ENCODE results near the gene PLCB3.

PLCB3 gene

GRCh38 chr11:64299847-64300648 lies 48.7 kb downstream of the PLCB3 start, which contains the start of gene CATSPERZ:
TSS of gene CATSPERZ (plus strand) at chr11:64300358. CDS start at chr11:64300411, 53 bp downstream.
- TF ChIP-seq CTCF (conservative IDR thresholded peaks at IDR 0.05; ENCODE audit: low read depth, low read length): no peak
- Histone ChIP-seq H3K79me2 (ENCODE audit: insufficient read depth, low read depth) (no peaks in the 10 kb centered on the region), H3K27me3 (ENCODE audit: insufficient read depth, low read depth) (peaks cover 14% of the 10 kb centered on the region), H3K4me1 (ENCODE audit: low read depth, poor library complexity, severe bottlenecking) (peaks cover 24% of the 10 kb centered on the region), H2AFZ (ENCODE audit: low read depth) (peak within 1 kb of the TSS; percentile 3; the same call in 1 of the 2 replicates), H3K4me3 (IDR thresholded peaks at IDR 0.05; ENCODE audit: insufficient read depth, low read depth, low read length) (no peak within 1 kb of the TSS), H3K36me3 (ENCODE audit: insufficient read depth) (no peaks in the 10 kb centered on the region), H4K20me1 (ENCODE audit: insufficient read depth) (no peaks in the 10 kb centered on the region), H3K27ac (no peak within 1 kb of the TSS), H3K9ac (no peak within 1 kb of the TSS), H3K4me2 (peak within 1 kb of the TSS; percentile 42; the same call in 1 of the 2 replicates)

- Histone ChIP-seq H3K27ac (peak overlapping the region; percentile 100), H3K4me3 (IDR thresholded peaks at IDR 0.05; ENCODE audit: insufficient read depth, low read depth, low read length) (no peak overlapping the region)
Measured at GRCh38 chr11:64303109-64304031, 52.0 kb downstream of the PLCB3 start.

GRCh38 chr11:64304032-64304315 lies 52.6 kb downstream of the PLCB3 start:
- no peak overlapping the region for H3K4me3 ChIP-seq (IDR thresholded peaks at IDR 0.05; ENCODE audit: insufficient read depth, low read depth, low read length)
- peak overlapping the region; percentile 77; the same call in 1 of the 2 replicates for H2AFZ ChIP-seq (ENCODE audit: low read depth)
- H4K20me1 ChIP-seq (ENCODE audit: insufficient read depth): no peaks in the 10 kb centered on the region
- peak overlapping the region; percentile 100 for H3K27ac ChIP-seq
- TF ChIP-seq CTCF (conservative IDR thresholded peaks at IDR 0.05; ENCODE audit: low read depth, low read length): no peak
- peaks cover 24% of the 10 kb centered on the region for H3K79me2 ChIP-seq (ENCODE audit: insufficient read depth, low read depth)
- H3K4me2 ChIP-seq: peak overlapping the region; percentile 77
- peaks cover 41% of the 10 kb centered on the region for H3K4me1 ChIP-seq (ENCODE audit: low read depth, poor library complexity, severe bottlenecking)
- peaks cover 14% of the 10 kb centered on the region for H3K27me3 ChIP-seq (ENCODE audit: insufficient read depth, low read depth)
- H3K36me3 ChIP-seq (ENCODE audit: insufficient read depth): no peaks in the 10 kb centered on the region
- peak overlapping the region; percentile 98; the same call in 1 of the 2 replicates for H3K9ac ChIP-seq

More at GRCh38 chr11:64303109-64304031, 52.0 kb downstream of the PLCB3 start:
- H3K27me3 ChIP-seq (ENCODE audit: insufficient read depth, low read depth): peaks cover 14% of the 10 kb centered on the region
- peaks cover 38% of the 10 kb centered on the region for H3K4me1 ChIP-seq (ENCODE audit: low read depth, poor library complexity, severe bottlenecking)
- H2AFZ ChIP-seq (ENCODE audit: low read depth): no peak overlapping the region
- no peaks in the 10 kb centered on the region for H4K20me1 ChIP-seq (ENCODE audit: insufficient read depth)
- H3K79me2 ChIP-seq (ENCODE audit: insufficient read depth, low read depth): peaks cover 21% of the 10 kb centered on the region
- no peak for TF ChIP-seq CTCF (conservative IDR thresholded peaks at IDR 0.05; ENCODE audit: low read depth, low read length)
- H3K36me3 ChIP-seq (ENCODE audit: insufficient read depth): no peaks in the 10 kb centered on the region
- peak overlapping the region; percentile 77 for H3K4me2 ChIP-seq
- peak overlapping the region; percentile 98; the same call in 1 of the 2 replicates for H3K9ac ChIP-seq

- H3K27me3 ChIP-seq (ENCODE audit: insufficient read depth, low read depth): peaks cover 12% of the 10 kb centered on the region
- H3K27ac ChIP-seq: peak overlapping the region; percentile 100
- peaks cover 46% of the 10 kb centered on the region for H3K4me1 ChIP-seq (ENCODE audit: low read depth, poor library complexity, severe bottlenecking)
- H3K9ac ChIP-seq: peak overlapping the region; percentile 98
- no peak overlapping the region for H3K4me3 ChIP-seq (IDR thresholded peaks at IDR 0.05; ENCODE audit: insufficient read depth, low read depth, low read length)
- peak; percentile 94 for TF ChIP-seq CTCF (conservative IDR thresholded peaks at IDR 0.05; ENCODE audit: low read depth, low read length)
- peak overlapping the region; percentile 77 for H2AFZ ChIP-seq (ENCODE audit: low read depth)
- no peaks in the 10 kb centered on the region for H3K36me3 ChIP-seq (ENCODE audit: insufficient read depth)
- peak overlapping the region; percentile 77 for H3K4me2 ChIP-seq
- H3K79me2 ChIP-seq (ENCODE audit: insufficient read depth, low read depth): peaks cover 26% of the 10 kb centered on the region
- H4K20me1 ChIP-seq (ENCODE audit: insufficient read depth): no peaks in the 10 kb centered on the region
Measured at GRCh38 chr11:64304316-64305072, 53.2 kb downstream of the PLCB3 start.
